CD4-positive, alpha-beta T cell treated with Interferon alpha-2 for 1 hour (primary cell): ENCODE measurements around the gene S100A7A.
"Not testable (repeated sequence)": the region's sequence is repeated elsewhere in the genome, so short reads cannot be mapped to it uniquely, and the experiment has no call there.

Experiments
- DNase-seq, 2 donors: peaks; one replicate each; pipeline ENCODE4 v3.0.0-alpha.2; 2020 to 2022

Gene S100A7A

DNA sequence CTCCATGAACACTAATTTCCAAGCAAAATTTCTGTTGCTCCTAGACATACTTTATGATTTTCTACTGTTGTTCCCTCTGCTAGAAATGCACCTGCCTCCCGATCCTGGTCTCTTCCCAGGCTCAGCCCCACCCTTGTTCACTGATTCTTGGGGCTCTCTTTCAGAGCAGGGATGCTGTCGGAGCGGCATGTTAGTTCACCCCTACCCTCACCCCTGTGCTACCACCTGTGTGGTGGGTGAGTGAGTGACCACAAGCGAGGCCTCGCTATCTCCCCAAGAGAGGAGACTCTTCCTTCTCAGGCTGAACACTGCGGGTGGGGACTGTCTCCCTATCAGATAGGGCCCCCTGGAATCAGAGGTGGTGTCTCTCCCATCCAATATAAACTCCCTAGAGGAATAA, 20.5 kb upstream of the S100A7A start:
- no peak for DNase-seq

DNA sequence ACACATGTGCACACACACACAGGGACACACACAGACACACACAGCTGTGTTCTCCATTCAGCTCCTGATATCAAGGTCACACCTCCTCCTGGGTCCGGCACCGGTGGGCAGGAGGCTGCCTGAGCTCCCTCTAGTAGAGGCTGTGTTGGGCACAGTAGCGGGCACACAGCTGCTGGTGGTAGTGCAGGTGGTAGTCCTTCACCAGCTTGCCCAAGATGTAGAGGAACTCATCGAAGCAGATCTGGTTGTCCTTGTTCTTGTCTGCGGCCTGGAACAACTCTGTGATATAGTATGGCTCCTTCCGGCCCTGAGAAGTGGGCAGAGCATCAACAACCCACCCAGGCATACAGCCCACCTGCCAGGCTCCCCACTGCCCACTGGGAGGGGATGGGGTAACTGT, 19.9 kb upstream of the S100A7A start:
- DNase-seq = no peak

DNA sequence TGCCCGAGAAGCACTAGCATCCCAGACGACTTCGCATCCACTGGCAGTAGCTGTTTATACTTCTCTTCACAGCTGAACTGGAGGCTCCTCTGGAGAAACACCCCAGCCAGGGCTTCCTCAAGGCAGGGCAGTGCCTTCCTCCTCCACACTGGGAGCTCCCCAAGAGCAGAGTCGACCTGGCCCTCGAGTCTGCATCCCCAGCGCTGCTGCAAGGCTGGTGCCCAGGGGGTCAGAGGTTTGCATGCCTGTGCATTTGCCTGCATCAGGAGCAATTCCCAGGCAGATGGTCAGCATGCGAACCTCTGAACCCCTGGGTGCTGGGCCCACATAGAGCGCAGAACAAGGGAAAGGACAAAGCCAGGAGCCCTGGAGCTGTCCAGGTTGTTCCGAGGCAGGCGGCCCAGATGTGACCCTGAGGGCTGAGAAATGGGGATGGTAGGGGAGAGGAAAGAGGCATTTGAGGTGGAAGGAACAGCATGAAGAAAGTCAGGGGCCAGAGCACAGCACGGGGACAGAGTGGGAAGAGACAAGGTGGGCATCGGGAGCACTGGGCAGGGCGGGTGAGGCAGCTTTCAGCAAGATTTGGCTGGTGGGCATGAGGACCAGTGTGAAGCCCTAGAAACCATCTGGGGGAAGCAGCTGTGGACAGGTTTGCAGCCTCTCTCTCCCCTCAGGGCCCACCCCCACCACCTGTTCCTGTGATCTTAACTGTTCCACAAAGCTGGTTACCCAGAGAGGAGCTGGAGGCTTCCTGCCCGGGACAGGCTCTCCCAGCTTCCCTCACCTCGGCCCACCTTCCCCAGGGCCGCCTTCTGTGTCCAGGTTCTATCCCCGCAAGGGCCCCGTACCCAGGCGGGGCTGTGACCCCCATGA, 19.0 kb upstream of the S100A7A start:
- no peak for DNase-seq

DNA sequence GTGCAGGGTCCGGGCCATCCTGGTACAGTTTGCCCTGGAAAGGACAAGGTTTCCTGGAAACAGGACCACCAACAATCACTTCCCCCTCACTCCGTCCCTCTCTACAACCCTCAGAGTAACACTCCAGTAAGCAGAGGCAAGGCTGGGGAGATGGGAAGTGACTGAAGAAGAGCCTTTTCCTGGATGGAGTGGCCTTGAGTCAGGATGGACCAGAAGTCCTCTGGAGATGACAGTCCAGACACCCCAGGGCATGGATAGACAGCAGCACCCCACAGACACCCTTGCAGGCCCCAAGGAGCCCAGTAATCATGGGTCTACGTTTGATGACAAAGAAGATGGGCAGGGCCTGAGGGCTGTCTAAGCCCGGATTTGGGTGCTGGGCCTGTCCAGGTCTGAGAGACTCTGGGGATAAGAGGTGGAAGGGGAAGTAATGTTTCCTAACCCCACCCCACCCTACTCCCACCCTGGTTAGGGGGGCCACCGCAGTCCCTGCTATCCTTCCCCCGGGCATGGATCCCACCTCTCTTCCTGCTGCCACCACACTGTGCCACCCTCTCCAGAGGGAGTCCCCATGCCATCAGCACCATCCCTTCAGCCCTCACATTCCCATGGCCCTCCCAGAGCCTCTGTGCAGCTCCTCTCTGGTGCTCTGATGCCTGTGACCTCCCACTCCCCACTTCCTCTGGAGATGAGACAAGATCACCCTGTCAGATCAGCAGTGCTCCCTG, 18.2 kb upstream of the S100A7A start:
- DNase-seq = no peak

DNA sequence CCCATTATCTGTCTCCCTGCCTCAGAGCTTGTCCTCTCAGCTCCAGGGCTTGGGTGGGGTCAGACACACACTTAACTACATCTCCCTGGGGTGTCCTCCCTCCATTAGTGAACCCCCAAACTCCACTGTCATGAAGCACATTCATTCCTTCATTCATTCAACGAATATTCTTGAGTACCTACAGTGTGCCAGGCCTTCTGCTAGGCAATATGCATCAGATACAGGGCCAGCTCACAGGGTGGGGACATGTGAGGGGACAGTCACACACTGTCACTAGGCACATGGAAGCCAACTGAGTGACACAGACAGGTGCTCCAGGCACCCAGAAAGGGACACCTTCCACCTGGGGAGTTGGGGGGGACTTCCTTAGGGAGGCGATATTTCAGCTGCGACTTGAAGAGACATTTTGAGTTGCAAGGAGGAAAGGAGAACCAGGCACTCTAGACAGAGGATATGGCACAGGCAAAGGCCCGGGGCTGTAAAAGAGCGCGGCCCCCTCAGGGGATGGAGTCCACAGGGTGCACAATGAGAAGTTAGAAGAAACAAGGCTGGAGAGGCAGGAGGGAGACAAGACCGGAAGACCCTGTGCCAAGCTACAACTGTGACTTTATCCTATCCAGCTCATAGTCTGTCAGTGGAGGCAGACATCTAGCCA, 16.8 kb upstream of the S100A7A start:
- no peak for DNase-seq

DNA sequence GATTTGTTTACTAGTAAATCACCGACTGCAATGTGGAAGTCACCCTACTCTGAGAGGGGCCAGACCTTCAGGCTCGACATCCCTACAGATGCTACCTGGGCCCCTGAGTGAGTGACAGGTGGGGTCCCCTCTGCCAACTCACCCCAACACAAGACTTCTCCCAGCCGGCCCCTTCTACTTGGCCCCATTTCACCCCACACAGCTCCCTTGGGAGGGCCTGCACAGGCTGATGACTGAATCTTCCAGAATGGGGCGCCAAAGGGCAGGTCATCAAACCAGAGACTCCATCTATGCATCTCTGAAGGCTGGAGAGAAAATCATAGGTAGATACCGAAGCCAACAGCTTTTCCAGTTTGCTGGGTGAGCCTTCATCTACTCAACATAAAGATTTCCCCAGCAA, 16.1 kb upstream of the S100A7A start:
- DNase-seq = no peak

DNA sequence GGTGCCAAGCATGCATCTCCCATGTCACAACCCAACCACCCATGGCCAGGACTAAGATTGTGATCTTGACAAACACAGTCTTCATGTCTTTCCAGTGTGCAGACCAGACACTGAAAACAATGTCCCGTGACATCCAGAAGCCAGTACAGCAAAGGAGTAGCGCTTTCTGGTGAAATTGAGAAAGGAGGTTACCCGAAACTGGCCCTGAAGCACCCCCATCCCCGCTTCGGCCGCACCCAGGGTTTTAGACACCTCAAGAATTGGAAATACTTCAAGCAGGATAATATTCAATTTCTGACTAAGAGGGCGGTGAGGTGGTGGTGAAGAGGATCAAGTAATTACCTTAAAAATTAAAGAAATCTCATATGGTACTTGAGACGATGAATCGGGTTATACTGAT, 14.9 kb upstream of the S100A7A start:
- DNase-seq = no peak

DNA sequence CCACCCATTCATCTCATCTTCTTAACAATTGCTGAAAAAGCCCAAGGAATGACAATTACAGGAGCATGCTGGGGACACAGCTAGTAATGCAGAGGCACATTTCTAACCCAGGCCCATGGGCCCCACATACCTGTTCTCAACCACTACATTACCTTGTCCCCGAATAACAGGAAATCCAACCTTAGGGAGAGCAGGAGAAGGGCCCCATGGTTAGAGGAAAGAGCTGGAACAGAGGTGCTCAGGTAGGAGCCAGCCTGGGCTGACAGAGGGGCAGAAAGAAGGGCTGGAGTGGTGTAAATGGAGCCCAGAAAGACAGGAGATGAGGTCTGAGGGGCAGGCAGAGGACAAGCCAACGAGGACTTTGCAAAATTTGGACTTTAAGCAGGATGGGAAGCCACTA, 14.1 kb upstream of the S100A7A start:
- DNase-seq = no peak

DNA sequence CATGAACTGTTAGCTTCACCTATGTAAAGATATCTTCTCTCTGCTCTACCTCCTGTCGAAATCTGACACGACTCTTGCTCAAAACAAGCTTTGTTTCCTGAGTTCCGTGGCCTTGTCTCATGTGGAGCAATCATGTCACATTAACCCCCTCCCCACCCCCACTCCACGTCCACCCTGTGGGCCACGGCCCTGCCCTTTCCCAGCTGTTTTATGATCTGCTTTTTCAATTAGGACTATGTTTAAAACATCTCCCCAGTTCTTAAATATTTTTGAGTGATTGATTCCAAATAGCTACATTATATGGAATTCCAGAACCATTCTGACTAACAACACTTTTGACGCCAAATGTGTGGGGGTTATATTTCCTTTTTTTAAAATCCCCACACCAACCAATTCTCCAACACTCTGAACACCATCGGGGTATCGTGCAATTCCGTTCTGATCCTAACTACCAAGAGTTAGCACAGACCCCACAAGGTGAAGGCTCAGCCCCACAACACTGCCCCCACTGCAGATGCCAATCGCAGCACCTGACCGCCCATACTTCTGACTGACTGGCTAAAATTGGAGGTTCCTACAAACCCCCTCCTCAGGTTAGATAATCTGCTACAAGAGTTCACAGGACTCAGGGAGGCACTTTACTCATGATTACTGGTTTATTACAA, 12.8 kb upstream of the S100A7A start:
- no peak for DNase-seq

DNA sequence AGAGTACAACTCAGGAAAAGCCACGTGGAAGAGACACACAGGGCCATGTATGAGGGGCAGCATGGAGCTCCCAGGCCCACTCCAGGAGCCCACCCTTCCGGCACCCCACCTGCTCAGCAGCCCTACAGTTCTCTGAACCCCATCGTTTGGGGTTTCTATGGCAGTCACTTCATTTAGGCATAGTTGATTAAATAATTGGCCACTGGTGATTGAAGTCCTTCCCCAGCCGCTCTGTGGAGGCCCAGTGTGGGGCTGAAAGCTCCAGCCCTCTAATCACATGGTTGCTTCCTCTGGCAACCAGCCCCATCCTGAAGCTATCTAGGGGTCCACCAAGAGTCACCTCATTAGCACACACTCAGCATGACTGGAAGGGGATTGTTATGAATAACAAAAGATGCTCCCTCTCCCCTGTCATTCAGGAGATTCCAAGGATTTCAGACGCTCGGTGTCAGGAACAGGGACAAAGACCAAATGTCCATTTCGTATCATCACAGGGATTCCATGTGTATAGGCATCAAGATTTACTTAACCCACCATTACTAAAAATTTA, 12.2 kb upstream of the S100A7A start:
- DNase-seq = no peak

DNA sequence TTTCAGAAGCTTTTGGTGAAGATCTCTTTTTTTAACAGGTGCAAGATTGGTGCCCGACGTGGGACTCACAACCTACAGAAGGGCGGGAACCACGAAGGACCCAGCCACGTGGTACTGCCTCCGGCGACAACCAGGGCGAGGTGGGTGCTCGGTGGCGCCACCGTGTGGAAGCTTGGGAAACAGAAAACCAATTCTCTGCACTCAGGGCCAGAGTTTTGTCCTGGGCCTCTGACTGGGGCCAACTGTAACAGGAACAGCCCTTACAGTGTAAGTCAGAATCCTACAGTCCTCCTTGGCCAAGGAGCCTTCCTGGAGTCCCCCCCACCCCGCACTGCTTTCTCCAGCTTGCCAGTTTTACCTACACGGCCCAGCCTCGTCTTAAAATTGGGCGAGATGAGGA, 11.6 kb upstream of the S100A7A start:
- peak; percentile 62 to 63 for DNase-seq

DNA sequence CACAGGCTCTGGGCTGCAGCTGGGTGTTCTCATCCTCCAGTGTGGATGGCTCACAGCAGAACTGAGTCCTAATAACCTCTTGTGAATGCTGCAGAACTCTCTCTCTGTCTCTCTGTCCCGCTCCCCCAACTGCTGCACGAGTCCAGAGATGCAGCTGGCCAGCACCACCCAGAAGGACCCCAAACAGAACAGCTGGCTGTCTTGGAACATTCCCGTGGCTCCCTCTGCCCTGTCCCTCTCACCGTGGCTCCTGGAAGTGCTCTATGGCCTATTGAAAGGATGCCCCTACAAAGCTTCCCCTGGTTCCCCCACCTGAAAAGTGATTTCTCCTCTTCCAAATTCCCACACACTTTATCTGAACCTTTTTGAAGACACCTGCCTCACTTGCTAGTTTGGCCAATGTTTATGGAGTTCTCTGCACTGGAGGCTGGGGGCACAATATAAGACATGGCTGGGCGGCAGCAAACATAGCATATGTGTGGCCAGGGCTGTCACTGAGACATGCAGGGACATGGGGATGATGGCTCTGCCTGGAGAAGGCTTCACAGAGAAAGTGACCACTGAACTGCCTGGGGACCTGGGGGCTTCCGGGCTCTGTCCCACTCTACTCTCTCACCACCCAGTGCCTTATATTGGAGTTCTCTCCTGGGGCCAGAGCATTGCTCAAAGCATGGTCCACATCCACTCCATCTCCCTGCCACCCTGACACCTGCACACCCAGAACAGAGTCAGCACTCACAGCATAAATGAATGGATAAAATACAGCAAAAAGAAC, 10.3 kb upstream of the S100A7A start:
- not testable (repeated sequence) for DNase-seq

DNA sequence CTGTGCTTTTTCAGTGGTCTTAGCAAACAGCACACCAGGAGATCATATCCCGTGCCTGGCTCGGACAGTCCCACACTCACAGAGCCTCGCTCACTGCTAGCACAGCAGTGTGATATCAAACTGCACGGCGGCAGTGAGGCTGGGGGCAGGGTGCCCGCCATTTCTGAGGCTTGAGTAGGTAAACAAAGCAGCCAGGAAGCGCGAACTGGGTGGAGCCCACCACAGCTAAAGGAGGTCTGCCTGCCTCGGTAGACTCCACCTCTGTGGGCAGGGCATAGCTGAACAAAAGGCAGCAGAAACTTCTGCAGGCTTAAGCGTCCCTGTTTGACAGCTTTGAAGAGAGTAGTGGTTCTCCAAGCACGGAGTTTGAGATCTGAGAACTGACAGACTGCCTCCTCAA, 9.0 kb upstream of the S100A7A start:
- DNase-seq = peak in 1 of 2 donors; percentile 19

DNA sequence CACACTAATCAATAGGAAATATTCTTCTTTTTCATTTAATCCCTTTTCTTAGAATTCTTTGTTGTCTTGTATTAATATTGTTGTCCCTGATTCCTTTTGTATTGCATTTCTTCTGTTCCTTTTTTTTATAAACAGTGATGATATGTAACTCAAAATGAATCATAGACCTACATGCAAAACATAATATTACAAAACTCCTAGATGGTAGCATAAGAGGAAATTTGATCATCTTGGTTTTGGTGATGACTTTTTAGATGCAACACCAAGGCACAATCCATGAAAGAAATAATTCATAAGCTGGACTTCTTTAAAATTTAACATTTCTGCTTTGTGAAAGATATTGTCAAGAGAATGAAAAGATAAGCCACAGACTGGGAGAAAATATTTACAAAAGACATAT, 2.4 kb upstream of the S100A7A start:
- not testable (repeated sequence) for DNase-seq

DNA sequence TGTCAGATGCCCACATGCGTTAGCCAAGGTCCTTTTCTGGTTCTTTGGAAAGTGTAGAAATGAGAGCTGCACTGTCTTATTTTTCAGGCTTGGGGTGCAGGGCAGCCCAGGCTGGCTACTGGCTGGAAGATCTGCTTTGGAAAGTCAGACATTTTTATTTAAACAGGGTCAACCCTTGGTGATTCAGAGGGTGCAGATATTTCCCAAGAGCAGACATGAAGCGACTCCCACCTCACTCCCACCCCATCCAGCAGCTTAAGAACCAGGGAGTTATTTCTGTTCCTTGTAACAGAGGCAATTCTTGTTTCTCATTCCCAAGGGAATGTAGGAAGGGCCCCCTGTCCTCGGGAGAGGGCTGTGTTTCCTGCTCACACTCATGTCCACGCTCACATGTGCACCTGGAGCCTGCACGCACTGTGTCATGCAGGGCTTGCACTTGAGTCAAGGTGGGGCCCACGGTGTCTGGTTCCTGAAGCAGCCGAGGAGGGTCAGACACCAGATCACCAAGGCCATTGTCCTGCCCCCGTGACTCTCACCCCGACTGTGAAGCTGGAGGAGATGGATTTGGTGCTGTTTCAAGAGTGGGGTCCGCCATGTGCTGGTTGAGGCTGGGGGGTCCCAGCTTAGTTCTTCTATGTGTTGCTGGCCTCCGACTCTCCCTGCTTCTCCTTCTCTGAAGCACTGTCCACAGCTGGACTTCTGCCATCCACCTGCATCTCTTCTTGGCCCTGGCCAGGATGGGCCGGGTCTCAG, 992 bp downstream of the S100A7A start:
- DNase-seq = no peak

DNA sequence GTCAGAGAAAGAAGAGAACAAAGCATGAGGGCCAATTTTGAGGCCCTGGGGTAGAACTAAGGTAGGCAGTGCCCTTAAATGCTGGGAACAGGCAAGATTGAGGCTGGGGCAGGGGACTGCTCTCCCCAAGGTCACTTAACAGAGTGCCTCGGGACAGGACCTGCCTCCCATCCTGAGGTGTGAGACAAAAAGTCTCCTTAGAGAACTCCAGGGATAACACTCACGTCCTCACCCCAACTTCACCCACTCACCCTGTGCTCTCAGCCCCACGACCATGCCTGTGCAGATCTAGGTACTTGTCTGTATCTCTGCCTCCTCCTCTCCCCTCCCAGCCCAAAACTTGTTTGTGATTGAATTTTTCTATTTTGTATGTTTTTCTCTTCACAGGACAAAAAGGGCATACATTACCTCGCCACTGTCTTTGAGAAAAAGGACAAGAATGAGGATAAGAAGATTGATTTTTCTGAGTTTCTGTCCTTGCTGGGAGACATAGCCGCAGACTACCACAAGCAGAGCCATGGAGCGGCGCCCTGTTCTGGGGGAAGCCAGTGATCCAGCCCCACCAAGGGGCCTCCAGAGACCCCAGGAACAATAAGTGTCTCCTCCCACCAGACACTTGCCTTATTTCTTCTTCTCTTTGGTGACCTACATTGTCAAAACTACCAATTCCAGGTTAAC, 2.6 kb downstream of the S100A7A start:
- not testable (repeated sequence) for DNase-seq

DNA sequence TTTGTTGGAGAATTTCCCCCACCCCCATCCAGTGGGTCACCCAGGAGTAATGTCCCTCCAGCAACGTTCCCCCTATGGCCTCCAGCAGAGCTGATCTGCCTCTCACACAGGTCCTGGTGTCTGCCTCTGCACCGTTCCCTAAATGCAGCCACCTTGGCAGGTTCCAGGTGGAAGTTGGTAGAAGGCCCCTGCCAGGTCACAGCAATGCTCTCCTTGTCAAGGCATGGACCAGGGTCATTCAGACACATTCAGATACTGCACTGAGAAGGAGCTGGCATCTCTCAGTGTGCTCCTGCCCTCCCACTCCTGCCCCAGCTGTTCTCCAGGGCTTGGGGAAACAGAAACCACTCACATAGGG, 3.1 kb downstream of the S100A7A start:
- DNase-seq = not testable (repeated sequence)

DNA sequence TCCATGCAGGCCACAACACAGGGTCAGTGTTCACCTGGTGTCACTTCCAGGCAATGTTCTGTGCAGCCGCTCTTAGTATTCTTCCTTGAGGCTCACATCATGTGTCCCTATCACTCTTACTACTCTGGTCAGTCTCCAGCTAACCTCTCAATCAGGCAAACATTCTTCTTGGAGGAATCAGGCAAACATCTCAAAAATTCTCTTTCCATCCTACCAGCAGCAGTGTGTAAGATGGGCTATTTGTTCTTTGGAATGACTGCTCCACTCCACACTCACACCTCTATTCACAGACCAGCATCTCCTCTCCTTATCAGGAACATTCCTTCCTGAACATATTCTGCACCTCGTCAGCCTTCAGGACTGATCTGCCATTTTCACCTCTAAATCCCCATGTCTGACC, 4.0 kb downstream of the S100A7A start:
- no peak for DNase-seq

DNA sequence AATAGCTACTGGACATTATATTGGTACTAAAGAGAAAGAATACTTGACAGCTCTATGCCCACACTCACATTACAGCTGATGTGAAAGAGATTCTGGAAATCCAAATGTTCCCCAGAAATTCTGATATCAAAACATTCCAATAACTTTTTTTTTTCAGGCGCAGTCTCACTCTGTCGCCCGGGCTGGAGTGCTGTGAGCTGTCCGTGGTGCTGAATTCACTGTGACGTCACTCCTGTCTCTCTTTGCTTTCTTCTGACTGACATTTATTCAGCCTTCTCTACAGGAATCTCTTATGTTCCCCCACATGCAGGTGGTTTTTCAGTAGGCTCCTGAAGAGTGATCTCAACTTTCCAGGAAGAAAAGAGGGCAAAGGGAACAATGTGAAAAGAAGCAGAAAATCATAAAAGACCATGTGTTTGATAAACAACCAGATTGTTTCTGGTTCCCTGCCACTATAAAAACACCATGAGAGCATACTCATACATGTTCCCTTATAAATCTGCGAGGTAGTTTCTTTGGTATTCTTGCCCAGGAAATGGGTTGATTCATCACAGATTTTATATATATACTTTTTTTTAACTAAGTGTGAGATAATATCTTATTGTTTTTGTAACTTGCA, 6.2 kb downstream of the S100A7A start:
- peak; percentile 33 to 65 for DNase-seq

DNA sequence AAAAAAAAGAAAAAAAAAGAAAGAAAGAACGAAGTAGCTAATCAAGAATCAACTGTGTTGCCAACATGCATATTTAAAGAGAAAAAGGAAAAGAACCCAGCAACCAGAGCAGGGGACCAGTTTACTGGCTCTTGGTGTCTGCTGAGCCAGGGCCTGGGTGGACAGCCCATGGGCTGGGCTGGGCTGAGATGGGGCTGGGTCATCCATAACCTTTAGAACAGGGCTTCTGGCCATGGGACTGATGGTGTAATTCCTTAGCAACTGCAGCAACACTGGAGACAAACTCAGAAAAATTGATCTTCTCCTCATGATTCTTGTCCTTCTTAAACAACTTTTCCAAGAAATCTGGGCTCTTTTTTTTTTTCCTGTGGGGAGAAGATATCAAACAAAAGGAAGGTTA, 10.5 kb downstream of the S100A7A start:
- no peak for DNase-seq
